Naive thymus-derived CD4-positive, alpha-beta T cell (primary cell): ENCODE results near the gene OCIAD1. TPM values are rescaled to one million over a fixed set of nuclear protein-coding genes. Genes with fewer than 3 reads are reported as not detected.

ENCODE experiments used
- ATAC-seq: fragments of 150-1000 bp; cut with Tn5 transposase; 2 replicates; pipeline ENCODE4 v1.10.0; 2021; ENCODE audit warnings: mild to moderate bottlenecking, moderate library complexity
- CTCF ChIA-PET: fragments of 350-600 bp; sonication (Branson Sonifier 250); formaldehyde crosslinking; loops from one replicate; lab custom pipeline; 2021; ENCODE audit warnings: antibody characterized with exemption; lab: Charles Lee
- POLR2A ChIA-PET: fragments of 350-600 bp; sonication (Branson Sonifier 250); formaldehyde crosslinking; loops from one replicate; lab custom pipeline; 2021; ENCODE audit warnings: antibody characterized with exemption, inconsistent platforms; lab: Charles Lee
- DNase-seq, 9 donors: peaks; one replicate each; pipeline versions ENCODE4 v3.0.0 to v3.0.0-alpha.2; 2020 to 2022; ENCODE audit warnings: mixed read lengths in 1 of 9
- H3K27ac ChIP-seq: one replicate; pipeline ENCODE4 v1.7.0; 2013; ENCODE audit warnings: mild to moderate bottlenecking, low read depth, low read length, moderate library complexity
- H3K27me3 ChIP-seq, 2 donors: one replicate each; pipeline ENCODE4 v1.7.0; 2013; ENCODE audit warnings: low read length in 2 of 2, mild to moderate bottlenecking in 2 of 2, moderate library complexity in 2 of 2; ENCODE audit not compliant: control insufficient read depth in 2 of 2, insufficient read depth in 2 of 2
- H3K36me3 ChIP-seq, 3 experiments: 1 replicate in 2 of 3; 2 replicates in 1 of 3; pipeline ENCODE4 v1.7.0; 2013; ENCODE audit warnings: low read length in 3 of 3, mild to moderate bottlenecking in 3 of 3, moderate library complexity in 1 of 3; ENCODE audit not compliant: insufficient read depth in 3 of 3, control insufficient read depth in 2 of 3
- H3K4me1 ChIP-seq, 2 donors: one replicate each; pipeline ENCODE4 v1.7.0; 2013; ENCODE audit warnings: low read length in 2 of 2, mild to moderate bottlenecking in 2 of 2, moderate library complexity in 1 of 2; ENCODE audit not compliant: control insufficient read depth in 2 of 2, insufficient read depth in 2 of 2
- H3K4me3 ChIP-seq: 2 replicates; pipeline ENCODE4 v1.7.0; 2013; ENCODE audit warnings: mild to moderate bottlenecking, low read length
- H3K9me3 ChIP-seq, 3 experiments: 1 replicate in 2 of 3; 2 replicates in 1 of 3; pipeline ENCODE4 v1.7.0; 2013; ENCODE audit warnings: low read length in 3 of 3; ENCODE audit not compliant: control insufficient read depth in 2 of 3
- H3K27ac Mint-ChIP-seq, 9 donors: one replicate each; pipeline ENCODE4 v1.8.0; 2020 to 2022; ENCODE audit warnings: mixed read lengths in 9 of 9, mild to moderate bottlenecking in 8 of 9, moderate library complexity in 5 of 9, inconsistent platforms in 2 of 9
- H3K27me3 Mint-ChIP-seq, 5 donors: one replicate each; pipeline ENCODE4 v1.8.0; 2021 to 2022; ENCODE audit warnings: mixed read lengths in 5 of 5, mild to moderate bottlenecking in 1 of 5
- H3K36me3 Mint-ChIP-seq, 5 donors: one replicate each; pipeline ENCODE4 v1.8.0; 2020 to 2022; ENCODE audit warnings: mixed read lengths in 5 of 5, mild to moderate bottlenecking in 3 of 5, inconsistent platforms in 1 of 5
- H3K4me1 Mint-ChIP-seq, 7 donors: one replicate each; pipeline ENCODE4 v1.8.0; 2020 to 2022; ENCODE audit warnings: mixed read lengths in 7 of 7, mild to moderate bottlenecking in 3 of 7, inconsistent platforms in 1 of 7
- H3K4me3 Mint-ChIP-seq, 10 donors: one replicate each; pipeline ENCODE4 v1.8.0; 2020 to 2022; ENCODE audit warnings: mild to moderate bottlenecking in 10 of 10, mixed read lengths in 10 of 10, moderate library complexity in 6 of 10, inconsistent platforms in 2 of 10
- H3K9me3 Mint-ChIP-seq, 11 donors: one replicate each; pipeline ENCODE4 v1.8.0; 2020 to 2022; ENCODE audit warnings: mixed read lengths in 11 of 11, mild to moderate bottlenecking in 4 of 11, inconsistent platforms in 1 of 11, moderate library complexity in 1 of 11
- intact Hi-C, 2 donors: fragments of 100-400 bp; cut with micrococcal nuclease; formaldehyde crosslinking; loops; one replicate each; pipeline ENCODE4 v1.15.1; 2023
- polyA plus RNA-seq, 2 donors: library from polyadenylated mRNA; unstranded; fragments of 300-500 nt; fragmentation: Illumina TruSeq; gene quantifications; one replicate each; pipeline ENCODE4 v1.2.3, GENCODE V29; 2021
- total RNA-seq, 6 experiments: library from RNA in 5 of 6; stranded (reverse) in 5 of 6; gene quantifications; 1 replicate in 5 of 6; 2 replicates in 1 of 6; pipeline ENCODE4 v1.2.3 and lab custom pipeline; 2021 to 2026

OCIAD1 gene
- total and polyA plus RNA-seq, 7 experiments from 2014 or later = 85.6 to 248 (median 123) TPM

- no peak for DNase-seq
- no peaks in the 10 kb centered on the region for H3K27me3 ChIP-seq
- CTCF ChIA-PET = interaction anchor here (0.7 to 1.4 kb wide), 2 partner anchors 10 to 716 kb away, joined by 3 read pairs; no protein-coding TSS in a partner anchor
- Mint-ChIP-seq H3K36me3 (no peaks in the 10 kb centered on the region), H3K4me3 (no peak overlapping the region), H3K9me3 (no peaks in the 10 kb centered on the region), H3K27me3 (no peaks in the 10 kb centered on the region), H3K4me1 (peaks cover 0 to 2% (median 0%) of the 10 kb centered on the region in 7 donors), H3K27ac (peak overlapping the region in 1 of 9 donors; percentile 9)
- H3K4me1 ChIP-seq = no peaks in the 10 kb centered on the region
- no peak for ATAC-seq
- no peak overlapping the region for H3K4me3 ChIP-seq
- H3K27ac ChIP-seq = no peak overlapping the region
- no peaks in the 10 kb centered on the region for H3K9me3 ChIP-seq
- POLR2A ChIA-PET = no interaction called here
- H3K36me3 ChIP-seq = no peaks in the 10 kb centered on the region
- intact Hi-C loops = no loop called here
Measured at GRCh38 chr4:48791313-48791712, 39.6 kb upstream of the OCIAD1 start.

GRCh38 chr4:48792348-48793006 is 38.4 kb upstream of the OCIAD1 start:
- Mint-ChIP-seq H3K27ac (no peak overlapping the region), H3K9me3 (peaks cover 0 to 3% (median 0%) of the 10 kb centered on the region in 11 donors), H3K27me3 (peaks cover 0 to 6% (median 0%) of the 10 kb centered on the region in 5 donors), H3K36me3 (peaks cover 0 to 2% (median 0%) of the 10 kb centered on the region in 5 donors), H3K4me1 (peaks cover 0 to 2% (median 0%) of the 10 kb centered on the region in 7 donors), H3K4me3 (no peak overlapping the region)
- POLR2A ChIA-PET = no interaction called here
- no peaks in the 10 kb centered on the region for H3K36me3 ChIP-seq
- DNase-seq (no peak), ATAC-seq (no peak)
- CTCF ChIA-PET = interaction anchor here (0.6 kb wide), 1 partner anchor 28 kb away, joined by 4 read pairs; no protein-coding TSS in a partner anchor
- H3K27me3 ChIP-seq = no peaks in the 10 kb centered on the region
- intact Hi-C loops = no loop called here
- H3K9me3 ChIP-seq = no peaks in the 10 kb centered on the region
- H3K4me1 ChIP-seq = no peaks in the 10 kb centered on the region
- H3K4me3 ChIP-seq = no peak overlapping the region
- H3K27ac ChIP-seq = no peak overlapping the region

- no peak for ATAC-seq
- DNase-seq = no peak
- no peaks in the 10 kb centered on the region for H3K9me3 ChIP-seq
- peaks cover 0 to 8% (median 6%) of the 10 kb centered on the region in 5 donors for H3K27me3 Mint-ChIP-seq
- no peaks in the 10 kb centered on the region for H3K36me3 ChIP-seq
- H3K36me3 Mint-ChIP-seq = peaks cover 0 to 2% (median 0%) of the 10 kb centered on the region in 5 donors
- no peak overlapping the region for H3K4me3 ChIP-seq
- no peaks in the 10 kb centered on the region for H3K27me3 ChIP-seq
- H3K27ac Mint-ChIP-seq = no peak overlapping the region
- peaks cover 0 to 3% (median 0%) of the 10 kb centered on the region in 11 donors for H3K9me3 Mint-ChIP-seq
- no peak overlapping the region for H3K4me3 Mint-ChIP-seq
- H3K4me1 ChIP-seq = no peaks in the 10 kb centered on the region
- no peak overlapping the region for H3K27ac ChIP-seq
- CTCF ChIA-PET = no interaction called here
- POLR2A ChIA-PET = no interaction called here
- H3K4me1 Mint-ChIP-seq = peaks cover 0 to 4% (median 0%) of the 10 kb centered on the region in 7 donors
- intact Hi-C loops = no loop called here
Measured at GRCh38 chr4:48795108-48795507, 35.8 kb upstream of the OCIAD1 start.

GRCh38 chr4:48796191-48796926 is 34.5 kb upstream of the OCIAD1 start:
- Histone ChIP-seq H3K27ac (no peak overlapping the region), H3K4me1 (no peaks in the 10 kb centered on the region), H3K4me3 (no peak overlapping the region), H3K36me3 (no peaks in the 10 kb centered on the region), H3K9me3 (no peaks in the 10 kb centered on the region), H3K27me3 (no peaks in the 10 kb centered on the region)
- H3K27me3 Mint-ChIP-seq = peaks cover 0 to 9% (median 6%) of the 10 kb centered on the region in 5 donors
- ChIA-PET POLR2A (interaction anchor here (0.7 kb wide), 1 partner anchor 44 kb away, joined by 3 read pairs; no protein-coding TSS in a partner anchor), CTCF (no interaction called here)
- H3K4me3 Mint-ChIP-seq = no peak overlapping the region
- intact Hi-C loops = no loop called here
- DNase-seq = no peak
- peaks cover 0 to 2% (median 0%) of the 10 kb centered on the region in 5 donors for H3K36me3 Mint-ChIP-seq
- peaks cover 0 to 3% (median 0%) of the 10 kb centered on the region in 7 donors for H3K4me1 Mint-ChIP-seq
- peaks cover 0 to 3% (median 0%) of the 10 kb centered on the region in 11 donors for H3K9me3 Mint-ChIP-seq
- ATAC-seq = no peak
- no peak overlapping the region for H3K27ac Mint-ChIP-seq

GRCh38 chr4:48796927-48797679 is 33.8 kb upstream of the OCIAD1 start:
- H3K9me3 ChIP-seq = no peaks in the 10 kb centered on the region
- Mint-ChIP-seq H3K4me3 (no peak overlapping the region), H3K4me1 (peaks cover 0 to 3% (median 0%) of the 10 kb centered on the region in 7 donors), H3K9me3 (peaks cover 0 to 3% (median 0%) of the 10 kb centered on the region in 11 donors), H3K27ac (no peak overlapping the region), H3K36me3 (peaks cover 0 to 2% (median 0%) of the 10 kb centered on the region in 5 donors), H3K27me3 (peaks cover 0 to 9% (median 6%) of the 10 kb centered on the region in 5 donors)
- no peak overlapping the region for H3K27ac ChIP-seq
- ChIA-PET POLR2A (interaction anchor here (0.7 kb wide), 1 partner anchor 44 kb away, joined by 3 read pairs; no protein-coding TSS in a partner anchor), CTCF (no interaction called here)
- ATAC-seq (no peak), DNase-seq (no peak)
- H3K36me3 ChIP-seq = no peaks in the 10 kb centered on the region
- intact Hi-C loops = no loop called here
- H3K4me3 ChIP-seq = no peak overlapping the region
- no peaks in the 10 kb centered on the region for H3K27me3 ChIP-seq
- H3K4me1 ChIP-seq = no peaks in the 10 kb centered on the region

GRCh38 chr4:48798117-48798516 is 32.8 kb upstream of the OCIAD1 start:
- H3K9me3 Mint-ChIP-seq = peaks cover 0 to 3% (median 0%) of the 10 kb centered on the region in 11 donors
- Histone ChIP-seq H3K27me3 (no peaks in the 10 kb centered on the region), H3K36me3 (no peaks in the 10 kb centered on the region), H3K4me3 (no peak overlapping the region), H3K4me1 (no peaks in the 10 kb centered on the region), H3K27ac (no peak overlapping the region), H3K9me3 (no peaks in the 10 kb centered on the region)
- peaks cover 0 to 3% (median 0%) of the 10 kb centered on the region in 7 donors for H3K4me1 Mint-ChIP-seq
- peaks cover 0 to 9% (median 6%) of the 10 kb centered on the region in 5 donors for H3K27me3 Mint-ChIP-seq
- H3K27ac Mint-ChIP-seq = no peak overlapping the region
- POLR2A ChIA-PET = no interaction called here
- no peak for ATAC-seq
- peaks cover 0 to 2% (median 0%) of the 10 kb centered on the region in 5 donors for H3K36me3 Mint-ChIP-seq
- intact Hi-C loops = no loop called here
- no peak overlapping the region for H3K4me3 Mint-ChIP-seq
- CTCF ChIA-PET = no interaction called here
- no peak for DNase-seq
